NCI-H446 treated with DMSO at 0.1 percent for 48 hours (cell line): ENCODE measurements around the gene NEDD8.
"Not testable (repeated sequence)": the region's sequence is repeated elsewhere in the genome, so short reads cannot be mapped to it uniquely, and the experiment has no call there.

Source experiments
- DNase-seq: peaks from one replicate; lab custom pipeline; 2025; lab: John Stamatoyannopoulos, UW

Gene NEDD8

GRCh38 chr14:24222987-24223386, 9.2 kb downstream of the NEDD8 start:
- not testable (repeated sequence) for DNase-seq

- no peak for DNase-seq
These were observed 12.6 kb downstream of the NEDD8 start for GRCh38 chr14:24219521-24219920.

- DNase-seq, result no peak
These were observed 13.1 kb downstream of the NEDD8 start for GRCh38 chr14:24219080-24219479.

GRCh38 chr14:24216876-24217275, 15.3 kb downstream of the NEDD8 start:
- DNase-seq, result not testable (repeated sequence)

- no peak for DNase-seq
These were observed 15.8 kb downstream of the NEDD8 start for GRCh38 chr14:24216345-24216699.

GRCh38 chr14:24215495-24216344, 16.4 kb downstream of the NEDD8 start, which contains the start of gene MDP1:
MDP1 (minus strand) TSS chr14:24216066; CDS start chr14:24215955, 111 bp downstream.
- DNase-seq, result peak; percentile 72

- DNase-seq, result no peak
These were observed 18.1 kb downstream of the NEDD8 start for GRCh38 chr14:24213866-24214662.

- DNase-seq, result peak; percentile 96
These were observed 19.0 kb downstream of the NEDD8 start, which contains the start of gene CHMP4A for GRCh38 chr14:24212924-24213865. CHMP4A (minus strand) TSS chr14:24213488; CDS start chr14:24213439, 49 bp downstream.

- no peak for DNase-seq
These were observed 20.9 kb downstream of the NEDD8 start for GRCh38 chr14:24211311-24211710.

- DNase-seq, result no peak
These were observed 24.5 kb downstream of the NEDD8 start for GRCh38 chr14:24207625-24208024.

GRCh38 chr14:24207104-24207551, 25.0 kb downstream of the NEDD8 start:
- DNase-seq, result no peak

- no peak for DNase-seq
These were observed 25.7 kb downstream of the NEDD8 start for GRCh38 chr14:24206260-24207103.

GRCh38 chr14:24204163-24205146, 27.7 kb downstream of the NEDD8 start:
- no peak for DNase-seq

GRCh38 chr14:24203249-24203886, 28.8 kb downstream of the NEDD8 start:
- not testable (repeated sequence) for DNase-seq

GRCh38 chr14:24202538-24202937, 29.6 kb downstream of the NEDD8 start:
- not testable (repeated sequence) for DNase-seq

GRCh38 chr14:24198814-24199524, 33.2 kb downstream of the NEDD8 start:
- no peak for DNase-seq

GRCh38 chr14:24197056-24197450, 35.1 kb downstream of the NEDD8 start:
- no peak for DNase-seq
